HepG2 (cell line): ENCODE measurements around the gene POLE4. TPM values are rescaled to one million over a fixed set of nuclear protein-coding genes. Genes with fewer than 3 reads are reported as not detected.
A peak's percentile ranks its signal among the peaks of the same experiment; 100 is the strongest.

Source experiments
- ATAC-seq: fragments of 200-7000 bp; cut with Tn5 transposase; 3 replicates; pipeline ENCODE4 v1.9.1; 2020; ENCODE audit warnings: mild to moderate bottlenecking, moderate library complexity
- BruUV-seq: library from RNA; stranded (reverse); fragments of 400-500 nt; replicated peaks from 2 replicates; lab custom pipeline; 2021; lab: Mats Ljungman, UMichigan
- CTCF ChIA-PET: fragments of 300-600 bp; formaldehyde crosslinking; extraction: SDS; loops from one replicate; lab custom pipeline; 2021; ENCODE audit warnings: low total read pairs, inconsistent platforms, low intra/inter-chr PET ratio; lab: Yijun Ruan, JAX
- POLR2A ChIA-PET: fragments of 350-600 bp; sonication (Branson Sonifier 250); formaldehyde crosslinking; loops from one replicate; lab custom pipeline; 2020; ENCODE audit warnings: antibody characterized with exemption, inconsistent platforms; lab: Yijun Ruan, JAX
- DNase-seq: peaks from one replicate; pipeline ENCODE4 v3.0.0-alpha.2; 2015; ENCODE audit warnings: low spot score
- FAIRE-seq: peaks from 3 replicates; lab custom pipeline; 2011; peaks lifted over from hg19 to GRCh38; lab: Jason Lieb, UNC
- H2AFZ ChIP-seq: one replicate; pipeline ENCODE4 v1.6.1; 2011; ENCODE audit warnings: low read length, inconsistent platforms
- H3K27ac ChIP-seq: fragments of 300-600 bp; 3 replicates; pipeline ENCODE4 v1.8.0; 2011; ENCODE audit warnings: mixed run types, mild to moderate bottlenecking, mixed read lengths, low read length, inconsistent platforms; ENCODE audit not compliant: insufficient read depth; ENCODE audit errors: extremely low read length
- H3K27me3 ChIP-seq, 2 experiments: fragments of 200-600 bp in 1 of 2; 2 replicates in 1 of 2; 3 replicates in 1 of 2; pipeline versions ENCODE4 v1.6.0 to v1.8.0; 2011; ENCODE audit warnings: low read length in 2 of 2, mild to moderate bottlenecking in 2 of 2, moderate library complexity in 2 of 2, inconsistent platforms in 1 of 2; ENCODE audit not compliant: insufficient read depth in 2 of 2, control insufficient read depth in 1 of 2
- H3K36me3 ChIP-seq, 2 experiments: fragments of 200-600 bp in 1 of 2; replicated peaks in 1 of 2; 2 replicates in 1 of 2; 3 replicates in 1 of 2; pipeline versions ENCODE4 v1.5.1 to v1.8.0; 2011; ENCODE audit warnings: low read length in 2 of 2, inconsistent platforms in 1 of 2; ENCODE audit not compliant: insufficient read depth in 2 of 2, control insufficient read depth in 1 of 2
- H3K4me1 ChIP-seq: 2 replicates; pipeline ENCODE4 v1.5.1; 2012; ENCODE audit warnings: low read length, inconsistent platforms; ENCODE audit not compliant: insufficient read depth
- H3K4me2 ChIP-seq: 2 replicates; pipeline ENCODE4 v1.6.0; 2011; ENCODE audit warnings: low read depth, low read length, inconsistent platforms
- H3K4me3 ChIP-seq, 3 experiments: fragments of 200-600 bp in 1 of 3; sonication (generic), shearing (Covaris generic) in 1 of 3; replicated peaks in 1 of 3; 2 replicates each; pipeline ENCODE4 v1.5.1; 2011 to 2016; ENCODE audit warnings: low read length in 3 of 3, inconsistent platforms in 2 of 3, low read depth in 2 of 3, mild to moderate bottlenecking in 2 of 3, control low read depth in 1 of 3, mixed read lengths in 1 of 3; ENCODE audit not compliant: insufficient read depth in 1 of 3
- H3K79me2 ChIP-seq: one replicate; pipeline ENCODE4 v1.6.1; 2011; ENCODE audit warnings: low read length, inconsistent platforms; ENCODE audit not compliant: insufficient read depth
- H3K9ac ChIP-seq: 2 replicates; pipeline ENCODE4 v1.6.0; 2011; ENCODE audit warnings: mild to moderate bottlenecking, low read depth, low read length, inconsistent platforms; ENCODE audit not compliant: insufficient read depth
- H3K9me3 ChIP-seq: 2 replicates; pipeline ENCODE4 v1.5.1; 2012; ENCODE audit warnings: mild to moderate bottlenecking, low read length
- H4K20me1 ChIP-seq: 2 replicates; pipeline ENCODE4 v1.6.0; 2011; ENCODE audit warnings: inconsistent platforms, mild to moderate bottlenecking, low read length, moderate library complexity; ENCODE audit not compliant: insufficient read depth
- ETS1 ChIP-seq: sonication (generic); formaldehyde crosslinking; IDR thresholded peaks from 2 replicates; pipeline ENCODE4 v1.4.0; 2020; ENCODE audit warnings: missing genetic modification reagents
- KLF9 ChIP-seq: IDR thresholded peaks from 2 replicates; pipeline ENCODE4 v1.6.1; 2016; ENCODE audit warnings: low read depth
- PRPF4 ChIP-seq: fragments of 200-400 bp; formaldehyde crosslinking; IDR thresholded peaks from 2 replicates; pipeline ENCODE4 v1.6.1; 2016; ENCODE audit warnings: low read length, low read depth; ENCODE audit not compliant: poor library complexity, severe bottlenecking
- TOPORS ChIP-seq: sonication (generic); formaldehyde crosslinking; IDR thresholded peaks from 2 replicates; pipeline ENCODE4 v1.8.0; 2023; ENCODE audit warnings: mild to moderate bottlenecking, missing genetic modification reagents
- ZNF136 ChIP-seq: sonication (generic); formaldehyde crosslinking; IDR thresholded peaks from 2 replicates; pipeline ENCODE4 v1.8.1; 2022; ENCODE audit warnings: low read depth, mild to moderate bottlenecking, moderate library complexity, missing genetic modification reagents
- WGBS: methylation state at CpG from one replicate; pipeline ENCODE4 v1.1.6; 2017; ENCODE audit warnings: low lambda C conversion rate; 5-methylcytosine and 5-hydroxymethylcytosine counted together
- in situ Hi-C: cut with HindIII; loops from 2 replicates; pipeline ENCODE4 v1.10.0; 2017; ENCODE audit warnings: low pct_unique_long_range_greater_than_20kb; ENCODE audit not compliant: extremely low pct_ligation_motif_present
- intact Hi-C: fragments of 100-400 bp; cut with micrococcal nuclease; formaldehyde crosslinking; loops from one replicate; pipeline ENCODE4 v1.10.0; 2022; ENCODE audit not compliant: unreplicated experiment
- polyA plus RNA-seq, 8 experiments: library from polyadenylated mRNA; depleted of rRNA in 3 of 8; stranded (reverse) in 7 of 8; unstranded in 1 of 8; fragments of >200 nt; fragmentation: Illumina TruSeq in 4 of 8; extraction: Trizol in 4 of 8; gene quantifications; 2 replicates each; pipeline versions ENCODE4 v1.2.1 to v1.2.3, GENCODE V29; 2011 to 2016; ENCODE audit warnings: low read depth in 4 of 8, missing spikeins in 1 of 8, mixed read lengths in 1 of 8; ENCODE audit not compliant: insufficient read depth in 1 of 8
- total RNA-seq, 5 experiments: library from RNA; depleted of rRNA; stranded (reverse); fragments of >200 nt; fragmentation: Illumina TruSeq; extraction: Trizol; gene quantifications; 2 replicates each; pipeline ENCODE4 v1.2.3, GENCODE V29; 2016; ENCODE audit warnings: low read depth in 1 of 5
- TF ChIP-seq, protein P1 (sequence below): IDR thresholded peaks from 2 replicates; pipeline ENCODE4 v1.6.1; 2016; ENCODE audit warnings: low read depth, borderline replicate concordance

The POLE4 gene
- total and polyA plus RNA-seq, 2 of the 13 experiments (the other 11 are each of a cell fraction or from before 2014, with no cell fraction given) = 106 to 116 TPM

GRCh38 chr2:74984947-74985637 is 26.6 kb downstream of the POLE4 start:
- H4K20me1 ChIP-seq = no peaks in the 10 kb centered on the region
- no TSS peak for BruUV-seq
- TF ChIP-seq ZNF136 = no peak
- no peak for TF ChIP-seq ETS1 (CRISPR knock-in tag)
- no peak for TF ChIP-seq TOPORS (CRISPR knock-in tag)
- TF ChIP-seq KLF9 = no peak
- TF ChIP-seq PRPF4 = no peak
- CTCF ChIA-PET = no interaction called here
- no peak overlapping the region for H3K4me3 ChIP-seq
- DNase-seq (no peak), FAIRE-seq (no peak), ATAC-seq (peak; percentile 39; the same call in 2 of the 3 replicates)
- intact Hi-C loops = no loop called here
- H3K4me1 ChIP-seq = no peaks in the 10 kb centered on the region
- 81% methylated on average over 3 of the region's 3 CpGs for WGBS
- H3K79me2 ChIP-seq = no peaks in the 10 kb centered on the region
- in situ Hi-C loops = no loop called here
- H3K27ac ChIP-seq = no peak overlapping the region
- H2AFZ ChIP-seq = no peak overlapping the region
- no peaks in the 10 kb centered on the region for H3K9me3 ChIP-seq
- no peak overlapping the region for H3K9ac ChIP-seq
- H3K27me3 ChIP-seq = no peaks in the 10 kb centered on the region
- POLR2A ChIA-PET = no interaction called here
- peaks cover 2 to 3% of the 10 kb centered on the region in 2 experiments; a peak in 3 of 5 replicates for H3K36me3 ChIP-seq
- H3K4me2 ChIP-seq = no peak overlapping the region

DNA sequence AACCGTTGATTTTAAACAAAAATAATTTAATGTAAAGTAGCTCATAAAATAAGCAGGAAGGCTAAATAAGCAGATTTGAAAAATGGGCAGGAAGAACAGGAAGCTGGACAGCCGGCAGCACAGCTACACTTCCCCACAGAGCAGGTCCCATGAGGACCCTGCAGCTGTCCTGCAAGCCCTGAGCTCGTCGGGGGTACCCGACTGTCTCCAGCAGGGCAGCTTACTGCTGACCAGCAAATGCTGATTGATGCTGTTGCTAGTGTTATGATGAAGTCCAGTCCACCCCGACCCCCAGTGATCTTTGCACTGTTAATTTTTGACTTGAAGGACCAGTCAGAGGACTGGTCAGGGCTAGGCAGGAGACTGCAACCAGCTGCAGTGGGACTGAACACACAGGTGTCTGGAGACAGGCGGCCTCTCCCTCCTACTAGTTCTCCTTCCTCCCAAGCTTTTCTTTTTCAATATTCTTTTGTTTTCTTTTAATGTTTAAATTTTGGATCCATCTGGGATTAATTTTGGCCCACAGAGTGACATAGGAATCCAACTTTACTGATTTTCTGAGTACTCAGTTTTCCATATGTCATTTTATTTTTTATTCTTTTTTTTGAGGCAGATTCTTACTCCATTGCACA is 27.7 kb downstream of the POLE4 start:
- no peak overlapping the region for H3K9ac ChIP-seq
- no peak overlapping the region for H3K4me3 ChIP-seq
- FAIRE-seq (no peak), ATAC-seq (peak; percentile 50), DNase-seq (no peak)
- H3K27me3 ChIP-seq = no peaks in the 10 kb centered on the region
- 85% methylated on average over 7 of the region's 7 CpGs for WGBS
- H2AFZ ChIP-seq = no peak overlapping the region
- no TSS peak for BruUV-seq
- H3K79me2 ChIP-seq = no peaks in the 10 kb centered on the region
- ChIA-PET CTCF (no interaction called here), POLR2A (no interaction called here)
- no peak overlapping the region for H3K4me2 ChIP-seq
- H3K36me3 ChIP-seq = peaks cover 0 to 3% of the 10 kb centered on the region in 2 experiments; a peak in 2 of 5 replicates
- intact Hi-C loops (no loop called here), in situ Hi-C loops (no loop called here)
- no peak overlapping the region for H3K27ac ChIP-seq
- H3K9me3 ChIP-seq = no peaks in the 10 kb centered on the region
- H4K20me1 ChIP-seq = no peaks in the 10 kb centered on the region
- TF ChIP-seq, protein P1, sequence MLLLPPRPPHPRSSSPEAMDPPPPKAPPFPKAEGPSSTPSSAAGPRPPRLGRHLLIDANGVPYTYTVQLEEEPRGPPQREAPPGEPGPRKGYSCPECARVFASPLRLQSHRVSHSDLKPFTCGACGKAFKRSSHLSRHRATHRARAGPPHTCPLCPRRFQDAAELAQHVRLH (CRISPR knock-in tag) = no peak
- H3K4me1 ChIP-seq = no peaks in the 10 kb centered on the region
